Measurements from ENCODE around the gene RBM41.
"Not testable (repeated sequence)": the region's sequence is repeated elsewhere in the genome, so short reads cannot be mapped to it uniquely, and the experiment has no call there.

Gene RBM41

GRCh38 chrX:107118322-107119147 lies at the start of gene RBM41:
Gene RBM41, minus strand, starts transcription at chrX:107118822. Its CDS starts 49 bp downstream, at chrX:107118773.
- DNase-seq: peak; percentile 60

GRCh38 chrX:107168257-107168656 lies 49.6 kb upstream of the RBM41 start:
- DNase-seq: no peak

- DNase-seq: no peak
Measured at GRCh38 chrX:107167163-107167921, 48.7 kb upstream of the RBM41 start.

GRCh38 chrX:107157618-107158017 lies 39.0 kb upstream of the RBM41 start:
- not testable (repeated sequence) for DNase-seq

GRCh38 chrX:107155621-107156430 lies 37.2 kb upstream of the RBM41 start:
- DNase-seq: not testable (repeated sequence)

GRCh38 chrX:107154787-107155620 lies 36.4 kb upstream of the RBM41 start:
- no peak for DNase-seq

GRCh38 chrX:107153005-107153404 lies 34.4 kb upstream of the RBM41 start:
- no peak for DNase-seq

GRCh38 chrX:107146670-107147069 lies 28.0 kb upstream of the RBM41 start:
- no peak for DNase-seq

- no peak for DNase-seq
Measured at GRCh38 chrX:107135965-107136307, 17.3 kb upstream of the RBM41 start.

GRCh38 chrX:107135049-107135964 lies 16.7 kb upstream of the RBM41 start:
- DNase-seq: no peak

GRCh38 chrX:107123750-107124149 lies 5.1 kb upstream of the RBM41 start:
- DNase-seq: no peak

GRCh38 chrX:107119283-107119682 lies 661 bp upstream of the RBM41 start:
- no peak for DNase-seq

- DNase-seq: no peak
Measured at GRCh38 chrX:107117993-107118321, 665 bp downstream of the RBM41 start.

- no peak for DNase-seq
Measured at GRCh38 chrX:107107459-107107858, 11.2 kb downstream of the RBM41 start.

GRCh38 chrX:107102980-107103379 lies 15.6 kb downstream of the RBM41 start:
- no peak for DNase-seq

GRCh38 chrX:107076158-107076557 lies 42.5 kb downstream of the RBM41 start:
- no peak for DNase-seq

GRCh38 chrX:107057731-107058130 lies 60.9 kb downstream of the RBM41 start:
- not testable (repeated sequence) for DNase-seq

- no peak for DNase-seq
Measured at GRCh38 chrX:107054978-107055377, 63.6 kb downstream of the RBM41 start.

- DNase-seq: no peak
Measured at GRCh38 chrX:107050195-107050709, 68.4 kb downstream of the RBM41 start.

- no peak for DNase-seq
Measured at GRCh38 chrX:107047622-107048021, 71.0 kb downstream of the RBM41 start.

GRCh38 chrX:107029752-107030151 lies 88.9 kb downstream of the RBM41 start:
- DNase-seq: no peak
